Right lobe of liver (tissue), 6 donors: Measurements from ENCODE around the gene MBLAC1. TPM values are rescaled to one million over a fixed set of nuclear protein-coding genes. Genes with fewer than 3 reads are reported as not detected.
A peak's percentile ranks its signal among the peaks of the same experiment; 100 is the strongest.

Experiments
- ATAC-seq, 4 donors: fragments of 200-7000 bp; cut with Tn5 transposase; one replicate each; pipeline ENCODE4 v1.9.1; 2020; ENCODE audit warnings: mild to moderate bottlenecking in 4 of 4, moderate library complexity in 4 of 4
- DNase-seq, 3 donors: peaks; one replicate each; pipeline ENCODE4 v3.0.0-alpha.2; 2020
- H3K27ac ChIP-seq, 3 donors: fragments of 200-600 bp; one replicate each; pipeline ENCODE4 v1.8.0; 2022
- H3K27me3 ChIP-seq, 2 donors: fragments of 200-600 bp; one replicate each; pipeline ENCODE4 v1.8.0; 2022
- H3K36me3 ChIP-seq, 4 donors: fragments of 200-600 bp; sonication (generic) in 1 of 4; one replicate each; pipeline versions ENCODE4 v1.5.1 to v1.8.0; 2017 to 2022; ENCODE audit warnings: control low read depth in 1 of 4
- H3K4me1 ChIP-seq, 4 donors: fragments of 200-600 bp; sonication (generic) in 1 of 4; one replicate each; pipeline versions ENCODE4 v1.5.1 to v1.8.0; 2017 to 2022; ENCODE audit warnings: control low read depth in 1 of 4
- H3K4me3 ChIP-seq, 3 donors: fragments of 200-600 bp; one replicate each; pipeline ENCODE4 v1.8.0; 2022
- H3K9me3 ChIP-seq, 4 donors: fragments of 200-600 bp; sonication (generic) in 1 of 4; one replicate each; pipeline versions ENCODE4 v1.5.1 to v1.8.0; 2017 to 2022; ENCODE audit warnings: control low read depth in 1 of 4
- CTCF ChIP-seq, 4 donors: fragments of 200-600 bp in 3 of 4; fragments of 450-650 bp in 1 of 4; IDR thresholded peaks; one replicate each; pipeline versions ENCODE4 v1.5.1 to v1.8.0; 2016 to 2022; ENCODE audit warnings: antibody characterized with exemption in 4 of 4, mild to moderate bottlenecking in 2 of 4
- POLR2A ChIP-seq: fragments of 450-650 bp; IDR thresholded peaks from one replicate; pipeline ENCODE4 v1.6.1; 2017; ENCODE audit warnings: antibody characterized with exemption, mild to moderate bottlenecking
- WGBS: methylation state at CpG from one replicate; pipeline ENCODE4 v1.1.6; 2018; ENCODE audit warnings: low coverage, low lambda C conversion rate; ENCODE audit not compliant: insufficient coverage; ENCODE audit errors: missing lambda C conversion rate; 5-methylcytosine and 5-hydroxymethylcytosine counted together
- intact Hi-C, 2 donors: fragments of 100-400 bp; cut with DNase I; formaldehyde crosslinking; loops; one replicate each; pipeline versions ENCODE4 v1.11.2 to v1.14.1; 2022
- total RNA-seq, 6 experiments: library from RNA; depleted of rRNA in 2 of 6; stranded (reverse); fragments of >200 nt in 2 of 6; fragmentation: NEBNext Ultra II Directional in 3 of 6; extraction: Animal tissue kit (Norgen Biotek cat#: 25700) in 3 of 6; gene quantifications; one replicate each; pipeline versions ENCODE4 v1.1.0 to v1.2.4, GENCODE V29; 2016 to 2023
- donor health status: DM: no; HTN: yes; CAD: no.
- donor health status: DM: no; HTN: no; CAD: no.
- donor health status: DM: no; HTN: no; CAD: no.
- donor health status: DM: no; HTN: yes; CAD: no.
- donor health status: DM: no; HTN: yes; CAD: no.

MBLAC1 gene
- total RNA-seq, 6 experiments from 2014 or later: 0.35 to 2.7 (median 1.1) TPM

GRCh38 chr7:100173806-100174495 lies 47.2 kb downstream of the MBLAC1 start:
- intact Hi-C loops: no loop called here
- ATAC-seq (no peak), DNase-seq (peak in 1 of 3 donors; percentile 23)
- H3K36me3 ChIP-seq: no peaks in the 10 kb centered on the region
- H3K9me3 ChIP-seq: no peaks in the 10 kb centered on the region
- H3K27me3 ChIP-seq: no peaks in the 10 kb centered on the region
- 89% methylated on average over 10 of the region's 11 CpGs for WGBS
- H3K4me3 ChIP-seq: no peak overlapping the region
- H3K27ac ChIP-seq: no peak overlapping the region
- TF ChIP-seq POLR2A (no peak), CTCF (IDR thresholded peaks at IDR 0.05) (no peak)
- peaks cover 0 to 6% (median 2%) of the 10 kb centered on the region in 4 donors for H3K4me1 ChIP-seq

GRCh38 chr7:100174582-100174981 lies 47.8 kb downstream of the MBLAC1 start:
- Histone ChIP-seq H3K4me3 (no peak overlapping the region), H3K4me1 (peaks cover 0 to 6% (median 2%) of the 10 kb centered on the region in 4 donors), H3K27me3 (no peaks in the 10 kb centered on the region), H3K36me3 (no peaks in the 10 kb centered on the region), H3K27ac (no peak overlapping the region), H3K9me3 (no peaks in the 10 kb centered on the region)
- TF ChIP-seq CTCF (IDR thresholded peaks at IDR 0.05) (no peak), POLR2A (no peak)
- no peak for ATAC-seq
- DNase-seq: peak in 1 of 3 donors; percentile 11
- intact Hi-C loops: no loop called here
- 88% methylated on average over 5 of the region's 5 CpGs for WGBS

- DNase-seq: peak in 1 of 3 donors; percentile 44
- TF ChIP-seq CTCF (IDR thresholded peaks at IDR 0.05) (no peak), POLR2A (no peak)
- Histone ChIP-seq H3K4me3 (no peak overlapping the region), H3K9me3 (no peaks in the 10 kb centered on the region), H3K27ac (no peak overlapping the region), H3K36me3 (no peaks in the 10 kb centered on the region), H3K4me1 (peaks cover 0 to 6% (median 2%) of the 10 kb centered on the region in 4 donors), H3K27me3 (no peaks in the 10 kb centered on the region)
- intact Hi-C loops: no loop called here
- no peak for ATAC-seq
- WGBS: 90% methylated on average over 6 of the region's 14 CpGs
Observed at GRCh38 chr7:100175296-100175935, 48.6 kb downstream of the MBLAC1 start.

GRCh38 chr7:100176096-100177044 lies 49.6 kb downstream of the MBLAC1 start:
- DNase-seq (no peak), ATAC-seq (no peak)
- Histone ChIP-seq H3K36me3 (no peaks in the 10 kb centered on the region), H3K4me1 (peaks cover 0 to 3% (median 0%) of the 10 kb centered on the region in 4 donors), H3K4me3 (peak overlapping the region; percentile 38 to 56 (median 39)), H3K27me3 (no peaks in the 10 kb centered on the region), H3K27ac (no peak overlapping the region), H3K9me3 (no peaks in the 10 kb centered on the region)
- TF ChIP-seq POLR2A: no peak
- no peak for TF ChIP-seq CTCF (IDR thresholded peaks at IDR 0.05)
- intact Hi-C loops: no loop called here
- 32% methylated on average over 9 of the region's 14 CpGs for WGBS
